Spinal cord (tissue), 10 donors: ENCODE data around the gene AKR7A2. TPM values are rescaled to one million over a fixed set of nuclear protein-coding genes. Genes with fewer than 3 reads are reported as not detected.

Experiments used
- DNase-seq, 6 donors: peaks; one replicate each; pipeline versions ENCODE4 v3.0.0 to v3.0.0-alpha.2; 2013 to 2015; ENCODE audit warnings: low spot score in 6 of 6, low read depth in 4 of 6
- H3K27ac ChIP-seq: one replicate; pipeline ENCODE4 v1.5.1; 2013; ENCODE audit warnings: low read depth, low read length, control low read depth
- H3K27me3 ChIP-seq: one replicate; pipeline ENCODE4 v1.6.1; 2013; ENCODE audit warnings: low read length; ENCODE audit not compliant: control insufficient read depth, insufficient read depth
- H3K36me3 ChIP-seq: one replicate; pipeline ENCODE4 v1.6.1; 2013; ENCODE audit warnings: low read length; ENCODE audit not compliant: control insufficient read depth, insufficient read depth
- H3K4me1 ChIP-seq: one replicate; pipeline ENCODE4 v1.6.1; 2013; ENCODE audit warnings: low read length; ENCODE audit not compliant: control insufficient read depth, insufficient read depth
- H3K4me3 ChIP-seq: one replicate; pipeline ENCODE4 v1.5.1; 2013; ENCODE audit warnings: low read depth, low read length, control low read depth
- H3K9me3 ChIP-seq: one replicate; pipeline ENCODE4 v1.6.1; 2013; ENCODE audit warnings: low read length; ENCODE audit not compliant: control insufficient read depth, insufficient read depth
- WGBS: methylation state at CpG from one replicate; pipeline ENCODE4 v1.1.5; 2013; ENCODE audit warnings: missing lambda C conversion rate; ENCODE audit not compliant: insufficient coverage; 5-methylcytosine and 5-hydroxymethylcytosine counted together
- polyA plus RNA-seq, 2 donors: library from polyadenylated mRNA; unstranded; fragments of 120-200 nt; gene quantifications; one replicate each; pipeline ENCODE4 v1.2.1, GENCODE V29; 2013; ENCODE audit not compliant: insufficient read length in 2 of 2
- total RNA-seq, 2 donors: library from RNA; depleted of rRNA in 1 of 2; stranded (reverse); fragments of 120-200 nt in 1 of 2; fragments of >200 nt in 1 of 2; gene quantifications; one replicate each; pipeline versions ENCODE4 v1.2.3 to v1.2.4, GENCODE V29; 2013 to 2014
- donor health status: healthy.

Gene AKR7A2
- total and polyA plus RNA-seq, 4 donors = 39.1 to 101 (median 67.3) TPM

DNA sequence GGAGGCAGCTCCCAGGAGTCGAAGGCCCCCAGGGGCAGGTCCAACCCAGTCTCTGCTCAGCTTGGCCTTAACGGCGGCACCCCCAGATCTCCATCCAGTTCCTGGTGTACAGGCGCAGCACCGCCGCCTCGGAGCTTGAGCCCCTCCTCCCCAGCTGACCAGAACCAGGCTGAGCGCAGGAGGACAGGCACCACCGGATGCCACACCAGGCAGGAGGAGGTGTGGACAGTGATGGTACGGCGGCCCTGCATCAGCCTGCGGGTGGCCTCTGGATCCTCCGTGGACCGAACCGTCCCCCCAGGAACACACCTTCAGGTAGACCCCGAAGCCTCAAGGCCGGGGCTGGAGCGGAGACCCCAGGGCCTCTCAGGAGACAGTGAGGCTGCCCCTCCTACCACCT, 16.5 kb upstream of the AKR7A2 start:
- Histone ChIP-seq H3K4me1 (no peaks in the 10 kb centered on the region), H3K9me3 (no peaks in the 10 kb centered on the region), H3K27ac (no peak overlapping the region), H3K27me3 (no peaks in the 10 kb centered on the region), H3K4me3 (no peak overlapping the region), H3K36me3 (peaks cover 97% of the 10 kb centered on the region)
- DNase-seq = no peak
- WGBS = 93% methylated on average over 15 of the region's 18 CpGs

DNA sequence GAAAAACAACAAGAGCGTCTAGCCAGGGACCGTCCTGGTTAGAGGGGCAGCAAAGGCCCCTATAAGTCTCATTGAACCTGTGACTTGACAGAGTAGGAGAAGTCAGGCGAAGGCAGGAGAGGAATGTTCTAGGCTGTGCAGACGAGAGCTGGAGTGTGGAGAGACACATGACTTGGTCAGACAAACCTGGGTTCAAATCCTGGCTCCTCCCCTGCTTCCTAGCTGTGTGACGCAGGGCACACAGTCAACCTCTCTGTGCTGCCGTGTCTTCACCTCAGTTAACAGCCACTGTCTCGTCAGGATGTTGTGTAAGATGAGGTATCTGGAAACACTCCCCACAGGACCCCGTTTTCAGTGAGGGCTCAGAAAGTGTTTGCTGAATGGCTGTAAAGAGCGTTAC, 15.8 kb upstream of the AKR7A2 start:
- Histone ChIP-seq H3K36me3 (peaks cover 97% of the 10 kb centered on the region), H3K9me3 (no peaks in the 10 kb centered on the region), H3K4me1 (no peaks in the 10 kb centered on the region), H3K27ac (no peak overlapping the region), H3K27me3 (no peaks in the 10 kb centered on the region), H3K4me3 (no peak overlapping the region)
- DNase-seq = no peak
- 89% methylated on average over 7 of the region's 9 CpGs for WGBS

DNA sequence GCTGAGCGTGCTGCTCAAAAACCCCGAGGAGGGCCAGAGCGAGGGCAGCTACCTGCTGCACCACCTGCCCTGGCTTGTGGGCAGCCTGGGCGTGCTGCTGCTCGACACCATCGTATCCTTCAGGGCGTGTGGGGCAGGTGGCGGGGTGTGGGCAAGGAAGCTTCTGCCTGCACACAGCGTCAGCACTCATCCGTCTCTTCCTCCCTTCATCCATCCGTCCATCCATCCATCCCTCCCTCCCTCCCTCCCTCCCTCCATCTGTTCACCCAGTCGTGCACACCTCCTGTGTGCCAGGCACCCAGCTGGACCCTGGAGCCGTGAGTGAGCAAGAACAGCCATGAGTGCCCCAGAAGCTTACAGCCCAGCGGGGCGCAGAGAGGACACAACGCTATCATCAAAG, 15.4 kb upstream of the AKR7A2 start:
- 92% methylated on average over 8 of the region's 16 CpGs for WGBS
- Histone ChIP-seq H3K4me3 (no peak overlapping the region), H3K27ac (no peak overlapping the region), H3K4me1 (no peaks in the 10 kb centered on the region), H3K9me3 (no peaks in the 10 kb centered on the region), H3K36me3 (peaks cover 97% of the 10 kb centered on the region), H3K27me3 (no peaks in the 10 kb centered on the region)
- no peak for DNase-seq

DNA sequence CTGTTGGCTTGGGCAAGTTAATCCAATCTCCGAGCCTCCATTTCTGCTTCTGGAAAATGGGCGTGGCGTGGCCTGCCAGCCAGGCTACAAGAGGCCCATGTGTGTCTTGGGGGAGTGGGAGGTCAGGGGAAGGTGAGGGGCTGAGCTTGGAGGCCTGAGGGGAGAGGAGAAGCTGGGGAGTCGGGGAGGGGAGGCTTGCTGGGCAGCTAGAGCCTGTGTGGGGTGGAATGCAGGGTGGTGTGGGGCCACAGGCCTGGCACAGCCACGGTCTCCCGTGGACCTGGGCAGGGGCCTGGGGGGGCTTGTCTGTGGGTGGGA, 14.8 kb upstream of the AKR7A2 start:
- Histone ChIP-seq H3K36me3 (peaks cover 97% of the 10 kb centered on the region), H3K27ac (no peak overlapping the region), H3K4me3 (no peak overlapping the region), H3K4me1 (no peaks in the 10 kb centered on the region), H3K9me3 (no peaks in the 10 kb centered on the region), H3K27me3 (no peaks in the 10 kb centered on the region)
- 93% methylated on average over 6 of the region's 6 CpGs for WGBS
- DNase-seq = no peak

DNA sequence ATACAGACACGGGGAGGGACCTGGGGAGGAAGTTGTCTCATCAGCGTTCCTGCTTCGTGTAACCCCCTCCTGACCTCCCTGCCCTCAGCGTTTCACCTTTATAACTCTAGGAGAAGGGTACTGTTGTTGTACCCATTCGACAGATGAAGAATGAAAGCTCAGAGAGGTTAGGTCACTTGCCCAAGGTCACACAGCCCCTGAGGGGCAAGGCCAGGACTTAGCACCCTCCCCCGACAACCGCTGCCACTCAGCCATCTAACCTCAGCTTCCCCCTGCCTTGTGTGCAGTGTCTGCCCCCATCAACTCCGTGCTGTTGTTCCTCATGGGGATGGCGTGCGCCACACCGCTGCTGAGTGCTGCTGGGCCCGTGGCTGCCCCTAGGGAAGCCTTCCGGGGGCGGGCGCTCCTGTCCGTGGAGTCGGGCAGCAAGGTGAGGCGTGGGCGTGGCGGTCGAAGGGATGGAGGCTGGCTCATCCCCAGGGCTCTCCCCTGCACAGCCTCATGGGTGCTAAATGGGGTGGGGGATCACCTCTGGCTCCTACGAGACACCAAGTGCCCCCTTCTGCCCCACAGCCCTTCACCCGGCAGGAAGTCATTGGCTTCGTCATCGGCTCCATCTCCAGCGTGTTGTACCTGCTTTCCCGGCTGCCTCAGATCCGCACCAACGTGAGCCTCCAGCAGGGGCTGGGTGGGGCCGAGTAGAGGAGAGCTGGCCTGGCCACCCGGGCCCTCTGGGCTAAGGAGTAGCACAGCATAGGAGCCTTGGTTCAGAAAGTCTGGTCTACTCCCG, 14.2 kb upstream of the AKR7A2 start:
- no peak overlapping the region for H3K4me3 ChIP-seq
- DNase-seq = no peak
- no peaks in the 10 kb centered on the region for H3K4me1 ChIP-seq
- no peak overlapping the region for H3K27ac ChIP-seq
- WGBS = 91% methylated on average over 19 of the region's 32 CpGs
- H3K9me3 ChIP-seq = no peaks in the 10 kb centered on the region
- H3K36me3 ChIP-seq = peaks cover 91% of the 10 kb centered on the region
- no peaks in the 10 kb centered on the region for H3K27me3 ChIP-seq

DNA sequence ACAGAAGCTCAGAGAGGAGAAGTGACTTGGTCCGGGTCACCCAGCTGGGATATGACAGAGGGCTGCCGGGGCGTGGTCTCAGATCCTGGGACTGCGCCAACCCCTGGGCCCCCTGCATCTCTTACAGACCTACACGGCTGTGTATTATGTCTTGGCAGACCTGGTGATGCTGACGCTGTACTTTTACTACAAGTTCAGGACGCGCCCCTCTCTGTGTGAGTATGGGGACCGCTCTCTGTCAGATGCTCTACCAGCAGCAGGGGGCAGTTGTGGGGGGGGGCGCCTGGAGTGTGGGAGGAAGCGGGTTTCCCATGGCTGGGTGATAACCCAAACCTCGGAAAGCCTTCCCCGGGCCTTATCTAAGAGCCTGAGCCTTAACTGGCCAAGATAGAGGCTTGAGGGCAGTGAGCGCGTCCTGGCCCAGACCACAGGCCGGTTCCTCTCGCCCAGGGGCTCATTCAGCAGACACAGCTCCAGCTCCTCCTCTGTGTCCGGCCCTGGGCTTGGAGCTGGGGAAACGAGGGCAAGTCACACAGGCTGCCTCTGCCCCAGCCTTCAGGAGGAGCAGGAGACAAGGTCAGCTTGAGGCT, 13.5 kb upstream of the AKR7A2 start:
- Histone ChIP-seq H3K36me3 (peaks cover 84% of the 10 kb centered on the region), H3K4me3 (no peak overlapping the region), H3K27ac (no peak overlapping the region), H3K9me3 (no peaks in the 10 kb centered on the region), H3K4me1 (no peaks in the 10 kb centered on the region), H3K27me3 (no peaks in the 10 kb centered on the region)
- no peak for DNase-seq
- WGBS = 93% methylated on average over 18 of the region's 19 CpGs

DNA sequence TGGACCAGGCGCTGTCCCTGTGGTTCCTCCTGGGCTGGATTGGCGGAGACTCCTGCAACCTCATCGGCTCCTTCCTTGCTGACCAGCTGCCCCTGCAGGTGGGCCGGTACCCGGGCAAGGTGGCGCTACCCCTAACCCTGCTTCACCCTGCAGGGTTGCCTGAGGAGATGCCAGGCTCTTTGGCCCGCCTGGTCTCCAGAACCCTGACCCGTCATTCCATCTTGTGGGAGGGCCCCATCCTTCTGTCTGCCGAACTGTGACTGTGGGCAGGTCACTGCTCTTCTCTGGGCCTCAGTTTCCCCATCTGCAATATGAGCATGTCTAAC, 12.7 kb upstream of the AKR7A2 start:
- H3K9me3 ChIP-seq = no peaks in the 10 kb centered on the region
- no peak overlapping the region for H3K27ac ChIP-seq
- no peaks in the 10 kb centered on the region for H3K4me1 ChIP-seq
- DNase-seq = no peak
- H3K4me3 ChIP-seq = no peak overlapping the region
- 99% methylated on average over 9 of the region's 9 CpGs for WGBS
- no peaks in the 10 kb centered on the region for H3K27me3 ChIP-seq
- peaks cover 80% of the 10 kb centered on the region for H3K36me3 ChIP-seq

DNA sequence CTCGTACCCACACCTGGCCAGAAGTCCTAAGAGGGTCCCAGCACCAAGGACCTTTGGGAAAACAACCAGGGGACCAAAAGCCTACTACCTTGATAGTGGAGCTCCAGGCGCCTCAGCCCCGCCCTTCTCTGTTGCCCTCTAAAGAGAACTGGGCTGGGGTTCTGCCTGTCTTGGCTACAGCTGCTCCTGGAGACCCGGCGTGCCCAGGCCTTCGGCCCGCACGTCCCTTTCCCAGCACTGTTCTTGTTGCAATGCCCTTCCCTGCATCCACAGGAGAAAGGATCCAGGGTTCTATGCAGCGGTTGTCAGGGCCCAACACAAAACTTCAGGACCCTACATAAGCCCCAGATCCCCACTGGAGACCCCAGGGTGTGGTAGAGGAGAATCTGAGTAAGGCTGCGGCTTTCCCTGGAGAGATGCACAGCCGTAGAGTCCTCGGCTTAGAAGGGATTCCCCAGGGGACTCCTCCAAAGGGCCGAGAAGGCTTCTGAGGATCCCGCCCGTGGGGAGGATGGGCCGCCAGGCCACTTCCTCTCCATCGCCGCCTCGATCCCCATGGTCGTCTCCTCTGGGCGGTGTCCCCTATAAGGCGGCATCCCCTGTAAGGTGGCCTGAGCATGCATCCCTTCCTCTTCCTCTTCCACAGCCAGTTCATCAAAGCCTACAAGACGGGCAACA, 12.2 kb upstream of the AKR7A2 start:
- Histone ChIP-seq H3K36me3 (peaks cover 77% of the 10 kb centered on the region), H3K4me3 (no peak overlapping the region), H3K4me1 (no peaks in the 10 kb centered on the region), H3K27me3 (no peaks in the 10 kb centered on the region), H3K9me3 (no peaks in the 10 kb centered on the region), H3K27ac (no peak overlapping the region)
- WGBS = 93% methylated on average over 22 of the region's 23 CpGs
- no peak for DNase-seq

DNA sequence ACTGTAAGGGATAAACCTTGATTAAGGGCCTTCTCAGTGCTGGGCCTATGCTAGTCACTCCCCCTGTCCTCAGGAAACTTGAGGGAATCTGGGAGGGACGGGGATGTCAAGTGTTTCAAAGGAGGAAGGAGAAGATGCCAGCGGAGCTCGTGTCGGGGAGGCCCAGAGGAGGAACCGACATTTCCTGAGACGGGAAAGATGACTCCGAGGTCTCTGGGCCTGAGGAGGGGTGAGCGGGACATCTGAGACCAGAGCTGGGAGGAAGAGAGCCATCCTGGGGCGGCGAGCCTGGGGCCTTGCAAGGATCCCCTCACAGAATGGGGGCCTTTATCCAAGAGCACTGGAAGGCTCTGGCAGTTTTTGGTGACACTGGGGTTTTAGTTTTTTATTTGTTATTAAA, 10.5 kb upstream of the AKR7A2 start:
- H3K36me3 ChIP-seq = peaks cover 76% of the 10 kb centered on the region
- no peaks in the 10 kb centered on the region for H3K4me1 ChIP-seq
- H3K9me3 ChIP-seq = no peaks in the 10 kb centered on the region
- H3K27me3 ChIP-seq = no peaks in the 10 kb centered on the region
- no peak overlapping the region for H3K4me3 ChIP-seq
- H3K27ac ChIP-seq = no peak overlapping the region
- no peak for DNase-seq
- 84% methylated on average over 10 of the region's 10 CpGs for WGBS

DNA sequence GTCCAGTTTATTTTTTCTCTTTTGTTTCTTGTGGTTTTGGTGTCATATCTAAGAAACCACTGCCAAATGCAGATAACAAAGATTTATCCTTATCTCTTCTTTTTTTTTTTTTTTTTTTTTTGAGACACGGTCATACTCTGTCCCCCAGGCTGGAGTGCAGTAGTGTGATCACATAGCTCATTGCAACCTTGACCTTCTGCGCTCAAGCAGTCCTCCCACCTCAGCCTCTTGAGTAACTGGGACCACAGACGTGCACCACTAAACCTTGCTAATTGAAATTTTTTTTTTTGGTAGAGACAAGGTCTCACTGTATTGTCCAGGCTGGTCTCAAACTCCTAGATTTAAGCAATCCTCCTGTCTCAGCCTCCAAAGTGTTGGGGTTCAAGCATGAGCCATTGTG, 9.1 kb upstream of the AKR7A2 start:
- Histone ChIP-seq H3K36me3 (peaks cover 67% of the 10 kb centered on the region), H3K9me3 (no peaks in the 10 kb centered on the region), H3K27me3 (no peaks in the 10 kb centered on the region), H3K4me3 (no peak overlapping the region), H3K4me1 (peaks cover under 1% of the 10 kb centered on the region), H3K27ac (no peak overlapping the region)
- DNase-seq = no peak
- 90% methylated on average over 2 of the region's 3 CpGs for WGBS
